Frontal cortex (tissue), 4 donors: ENCODE measurements around the gene RER1. TPM values are rescaled to one million over a fixed set of nuclear protein-coding genes. Genes with fewer than 3 reads are reported as not detected.

Experiments
- DNase-seq, 2 donors: peaks; one replicate each; pipeline ENCODE4 v3.0.0; 2012; ENCODE audit warnings: low spot score in 2 of 2
- FAIRE-seq: peaks from 2 replicates; lab custom pipeline; 2012; peaks lifted over from hg19 to GRCh38; lab: Jason Lieb, UNC
- total RNA-seq: library from RNA; depleted of rRNA; stranded (reverse); fragments of >200 nt; gene quantifications from one replicate; pipeline ENCODE4 v1.2.3, GENCODE V29; 2014
- donor health status: control.
- donor health status: control.
- donor health status: control.

Gene RER1
- total RNA-seq, 1 donor from 2014 or later, result 29.8 TPM

DNA sequence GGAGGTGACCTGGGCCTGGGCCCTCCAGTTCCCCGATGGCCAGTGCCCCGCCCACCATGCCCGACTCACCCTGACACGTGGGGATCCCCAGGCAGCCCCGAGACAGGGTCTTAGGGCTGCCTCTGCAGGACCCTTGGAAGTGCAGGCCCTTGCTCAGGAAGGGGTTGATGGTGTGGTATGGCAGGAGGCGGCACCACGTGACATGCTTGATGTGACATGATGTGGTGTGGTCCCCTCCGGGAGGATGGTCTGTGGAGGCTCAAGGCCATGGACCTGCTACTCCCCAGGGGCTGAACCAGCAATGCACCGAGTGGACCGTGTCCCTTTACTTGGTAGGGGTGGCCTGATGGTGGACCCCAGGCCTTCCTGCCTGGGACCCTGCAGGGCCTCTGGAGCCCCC, 62.6 kb downstream of the RER1 start:
- FAIRE-seq, result no peak
- DNase-seq, result no peak

Other genes starting within 250 kb of the RER1 start
- 19.2 TPM for gene FAAP20, start 197.1 kb upstream of the RER1 start, total RNA-seq
- 15.5 TPM for gene SKI, start 163.5 kb upstream of the RER1 start, total RNA-seq
- gene MORN1, start 287 bp upstream of the RER1 start, total RNA-seq, result 11.0 TPM
- gene PEX10, start 20.7 kb downstream of the RER1 start, total RNA-seq, result 20.0 TPM
- gene PLCH2, start 84.4 kb downstream of the RER1 start, total RNA-seq, result 9.0 TPM
- gene PANK4, start 134.8 kb downstream of the RER1 start, total RNA-seq, result 32.6 TPM
- 41.2 TPM for gene HES5, start 138.4 kb downstream of the RER1 start, total RNA-seq
- gene TNFRSF14, start 164.5 kb downstream of the RER1 start, total RNA-seq, result 2.4 TPM
- gene PRXL2B, start 194.9 kb downstream of the RER1 start, total RNA-seq, result 12.6 TPM
- 7.3 TPM for gene MMEL1, start 241.2 kb downstream of the RER1 start, total RNA-seq